GM18519 (cell line): ENCODE measurements around the gene GRID1.

Source experiments
- ATAC-seq: cut with Tn5 transposase; IDR thresholded peaks from one replicate; pipeline ENCODE4 v1.9.1; 2021; ENCODE audit warnings: mild to moderate bottlenecking, moderate library complexity; ENCODE audit not compliant: unreplicated experiment, low FRiP score

The GRID1 gene

DNA sequence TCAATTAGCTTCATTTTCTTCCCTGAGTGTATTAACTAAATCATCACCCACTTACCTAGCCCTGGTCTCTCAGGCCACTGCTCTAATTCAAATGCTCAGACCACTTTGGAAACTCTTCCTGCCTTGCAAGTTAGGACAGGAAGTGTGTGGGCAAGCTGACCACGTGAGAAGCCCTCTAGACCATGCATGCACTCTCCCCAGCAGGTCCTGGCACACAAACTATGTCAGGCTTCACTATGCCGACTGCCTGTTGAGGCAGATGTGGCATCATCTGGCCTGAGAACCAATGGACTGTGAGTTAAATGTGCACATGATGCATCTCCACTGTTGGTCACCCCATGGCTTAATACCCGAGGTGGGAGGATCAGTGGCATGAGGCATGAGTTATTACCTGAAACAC lies 439.6 kb downstream of the GRID1 start:
- ATAC-seq: peak; percentile 48

DNA sequence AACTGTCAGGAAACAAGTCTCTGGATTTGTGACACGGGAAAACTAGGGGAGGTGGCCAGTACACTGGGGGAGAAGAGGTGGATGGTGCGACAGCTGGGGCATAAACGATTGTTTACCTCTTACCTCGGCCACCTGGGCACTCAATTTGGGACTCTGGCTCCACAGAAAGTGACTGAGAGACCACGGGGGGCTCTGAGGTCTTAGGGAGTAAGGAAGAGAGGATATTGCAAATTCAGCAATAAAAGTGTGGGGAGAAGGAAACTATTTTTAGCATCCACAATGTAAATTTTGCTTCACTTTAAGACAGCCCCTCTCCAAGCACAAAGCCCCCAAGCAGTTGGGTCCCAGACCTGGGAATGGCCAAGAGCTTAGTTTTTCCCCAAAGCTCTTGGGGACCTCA lies 440.5 kb downstream of the GRID1 start:
- ATAC-seq: no peak

DNA sequence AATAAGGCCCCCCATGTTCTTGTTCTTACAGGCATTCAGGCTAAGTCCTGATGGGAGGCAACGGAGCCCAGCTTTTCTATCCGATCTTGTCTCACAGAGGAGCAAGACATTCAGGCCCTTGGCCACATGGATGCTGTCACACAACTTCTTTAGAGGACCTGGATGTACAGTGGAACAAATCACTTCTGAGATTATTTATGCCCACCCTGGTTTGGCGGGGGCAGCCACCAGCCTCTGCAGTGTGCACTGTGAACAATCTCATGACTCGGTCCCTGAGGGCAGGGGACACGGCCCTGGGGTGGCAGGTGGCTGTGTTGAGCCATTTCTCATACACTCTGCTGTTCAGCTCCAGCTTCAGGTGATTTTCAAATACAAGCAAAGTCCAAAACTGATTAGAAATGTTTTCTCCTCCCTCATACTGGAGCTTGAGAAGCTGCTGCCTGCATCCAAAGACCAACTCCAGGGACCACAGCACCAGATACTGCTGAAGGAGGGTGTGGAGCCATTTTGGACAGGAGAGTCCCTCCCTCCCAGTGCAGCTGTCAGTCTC lies 441.3 kb downstream of the GRID1 start:
- ATAC-seq: no peak

DNA sequence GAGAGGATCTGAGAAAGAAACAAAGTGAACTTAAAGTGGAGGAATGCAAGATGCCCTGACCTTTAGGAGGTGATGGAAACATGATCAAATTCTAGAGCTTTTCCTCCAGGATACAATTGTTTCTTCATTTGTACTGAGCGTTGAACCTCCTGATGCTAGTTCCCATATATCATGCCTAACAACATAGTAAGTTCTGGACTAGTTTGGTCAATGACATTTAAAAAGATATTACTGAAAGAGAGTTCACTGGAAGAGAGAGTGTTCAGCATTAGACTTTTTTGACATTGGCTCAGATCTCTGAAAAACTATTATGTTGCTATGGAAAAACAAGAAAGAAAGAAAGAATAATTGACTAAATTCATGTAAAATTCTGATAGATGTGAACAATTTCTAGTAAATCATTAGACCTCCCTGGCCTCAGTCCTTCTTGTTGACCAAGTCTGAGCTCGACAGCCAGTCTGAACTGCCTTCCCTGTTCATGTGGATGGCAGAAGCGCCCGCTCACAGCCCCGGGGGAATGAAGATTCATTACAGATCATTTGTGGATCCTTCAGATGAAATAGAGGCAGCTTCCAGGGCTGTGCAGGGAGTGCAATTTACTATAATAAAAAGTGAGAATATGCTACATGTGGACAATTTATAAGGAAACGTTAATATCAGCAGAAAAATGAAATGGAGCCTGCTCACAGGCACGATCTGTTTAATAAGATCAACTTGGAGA lies 442.1 kb downstream of the GRID1 start:
- ATAC-seq: no peak

DNA sequence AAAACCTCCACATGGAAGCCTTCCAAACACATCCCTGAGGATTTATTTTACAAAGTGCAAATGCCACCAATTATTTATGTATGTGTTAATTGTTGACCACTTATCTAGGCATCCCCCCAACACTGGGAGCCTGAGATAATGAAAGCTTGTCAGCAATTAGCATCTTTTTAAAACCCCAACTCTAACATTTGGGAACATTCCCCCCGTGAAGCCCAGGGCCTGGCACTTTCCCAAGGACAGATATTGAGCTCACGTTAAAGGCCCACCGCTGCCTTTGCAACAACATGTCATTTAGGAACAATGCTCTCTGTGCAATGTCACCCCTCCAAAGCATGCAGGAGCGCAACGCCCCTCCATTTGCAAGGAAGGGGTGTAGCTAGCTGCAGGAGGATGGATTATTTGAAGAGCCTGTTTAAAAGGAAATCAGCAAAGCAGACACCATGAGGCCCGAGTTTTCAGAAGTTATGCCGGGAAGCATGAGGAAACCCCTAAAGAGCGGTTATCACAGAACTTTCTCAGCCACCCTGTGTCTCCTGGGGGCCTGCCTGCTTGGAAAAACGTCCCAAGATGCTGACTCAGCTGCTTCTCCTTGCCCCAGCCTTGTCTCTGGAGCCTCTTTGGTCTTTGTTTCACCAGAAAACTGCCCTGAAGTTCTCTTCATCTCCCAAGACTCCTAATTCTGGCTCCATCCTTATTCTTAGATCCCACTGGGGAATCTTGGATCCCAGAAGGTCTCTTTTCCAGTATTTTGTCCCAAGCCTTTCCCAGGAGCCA lies 444.1 kb downstream of the GRID1 start:
- no peak for ATAC-seq

DNA sequence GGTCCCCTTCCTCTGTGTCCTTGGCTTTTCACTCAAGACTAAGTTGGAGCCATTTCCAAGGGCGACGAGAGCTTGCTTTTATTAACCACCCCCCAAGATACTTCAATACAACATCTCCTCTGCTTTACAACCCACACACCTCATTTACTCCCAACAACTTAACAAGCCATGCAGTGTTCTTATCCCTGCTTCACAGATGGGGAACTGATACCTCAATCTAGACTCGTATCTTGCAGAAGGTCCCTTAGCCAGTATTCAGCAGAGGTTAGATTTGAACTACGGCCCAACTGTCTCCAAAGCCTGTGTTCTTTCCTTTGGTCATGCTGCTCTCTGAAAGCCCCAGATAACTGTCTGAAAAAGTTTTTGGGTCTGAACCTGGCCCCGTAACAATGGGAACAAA lies 444.8 kb downstream of the GRID1 start:
- ATAC-seq: peak; percentile 36

DNA sequence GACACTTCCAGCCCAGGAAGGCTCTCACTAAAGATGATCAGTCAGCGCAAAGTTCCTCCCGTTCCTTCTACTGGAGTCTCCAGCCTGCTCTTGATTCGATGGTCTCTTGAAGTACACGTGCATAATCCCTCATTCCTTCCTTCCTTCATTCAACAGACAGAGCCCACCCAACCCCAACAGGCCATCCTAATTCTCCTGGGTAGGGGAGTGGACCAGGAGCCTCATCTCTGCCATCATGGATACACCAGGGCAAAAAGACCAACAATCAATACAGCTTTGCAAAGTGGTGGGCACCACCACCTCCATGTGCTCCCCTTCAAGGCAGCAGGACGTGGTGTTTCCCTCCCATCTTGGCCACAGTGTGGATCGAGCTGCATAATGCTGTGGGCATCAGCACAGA lies 446.3 kb downstream of the GRID1 start:
- ATAC-seq: no peak

DNA sequence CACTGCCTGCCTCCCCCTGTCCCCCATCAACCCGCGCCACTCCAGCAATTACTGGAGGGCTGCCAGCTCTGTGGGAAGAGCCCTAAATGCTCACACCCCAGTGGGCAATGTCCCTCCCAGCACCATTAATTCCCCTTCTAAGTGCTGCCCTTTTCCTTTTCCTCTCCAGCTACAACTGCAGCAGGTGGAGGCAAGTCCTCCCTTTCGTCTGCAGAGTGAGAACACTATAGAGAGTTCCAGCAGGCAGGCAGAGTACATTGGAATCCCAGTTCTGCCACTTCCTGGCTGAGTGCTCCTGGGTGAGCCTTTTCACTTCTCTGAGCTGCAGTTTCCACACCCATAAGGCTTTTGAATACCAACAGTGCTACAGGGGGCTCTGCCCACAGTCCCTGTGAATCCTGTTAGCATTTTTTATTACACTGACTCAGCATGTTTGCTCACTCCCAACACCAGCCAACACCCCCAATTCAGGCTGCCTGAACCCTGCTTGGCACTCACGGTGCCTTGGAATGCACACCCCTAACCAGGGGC lies 447.0 kb downstream of the GRID1 start:
- ATAC-seq: no peak

DNA sequence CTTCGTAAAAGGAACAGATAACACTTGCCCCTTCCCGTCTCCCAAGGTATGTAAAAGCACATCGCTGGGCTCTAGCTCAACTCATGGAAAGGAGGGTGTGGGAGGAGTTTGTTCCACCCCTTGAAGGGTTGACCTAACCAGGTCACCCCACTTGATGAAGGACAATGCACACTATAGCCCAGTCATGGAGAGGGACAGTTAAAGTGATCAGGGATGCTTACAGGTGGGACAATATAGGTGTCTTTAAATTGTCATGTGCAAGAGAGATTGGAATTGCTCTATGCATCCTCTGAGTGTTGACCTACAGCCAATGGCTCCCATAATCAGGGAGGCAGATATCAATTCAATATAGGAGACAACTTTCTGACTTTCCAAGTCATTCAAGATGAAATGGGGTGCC lies 448.2 kb downstream of the GRID1 start:
- no peak for ATAC-seq

DNA sequence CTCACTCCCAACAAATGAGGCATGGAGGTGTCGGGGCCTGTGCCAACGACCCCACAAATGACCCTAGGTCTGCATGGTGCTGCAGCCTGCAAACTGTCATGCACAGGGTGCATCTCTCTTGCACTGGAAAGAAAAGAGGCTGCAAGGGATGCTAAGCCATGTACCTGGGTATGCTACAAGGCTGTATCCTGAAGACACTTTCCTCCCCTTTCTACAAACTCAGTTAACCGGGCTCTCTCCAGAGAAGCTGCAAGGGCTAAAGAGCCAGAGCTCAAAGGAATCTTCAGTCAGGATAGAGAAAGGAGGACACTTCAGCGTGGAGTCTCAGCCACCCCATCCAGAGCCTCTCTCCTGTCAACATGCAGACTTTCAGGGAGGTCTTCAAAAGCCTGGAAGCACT lies 449.0 kb downstream of the GRID1 start:
- no peak for ATAC-seq

DNA sequence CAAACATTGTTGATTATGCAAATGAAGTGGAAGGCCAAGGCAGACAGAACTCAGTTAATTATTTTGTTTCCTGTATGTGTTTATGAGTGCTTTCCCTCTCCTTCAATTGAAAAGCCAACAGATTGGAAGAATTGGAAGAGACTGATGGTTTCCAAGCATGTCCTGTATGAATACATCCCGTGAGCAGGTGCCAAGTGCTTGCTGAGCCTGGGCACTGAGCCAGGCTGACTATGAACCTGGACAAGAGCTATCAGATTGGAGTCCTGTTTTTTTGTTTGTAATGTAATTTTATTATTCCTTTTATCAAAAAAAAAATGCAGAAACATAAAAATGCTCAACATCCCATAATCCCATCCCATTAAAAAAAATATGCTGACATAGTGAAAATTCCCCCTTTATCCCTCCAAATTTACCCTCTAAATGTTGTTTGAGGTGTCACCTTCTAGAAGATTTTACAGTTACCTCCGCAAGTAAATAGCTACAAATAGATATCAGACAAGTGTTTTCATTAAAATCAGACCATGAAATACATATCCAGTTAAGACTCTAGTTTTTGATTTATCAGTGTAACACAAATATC lies 449.5 kb downstream of the GRID1 start:
- ATAC-seq: no peak

DNA sequence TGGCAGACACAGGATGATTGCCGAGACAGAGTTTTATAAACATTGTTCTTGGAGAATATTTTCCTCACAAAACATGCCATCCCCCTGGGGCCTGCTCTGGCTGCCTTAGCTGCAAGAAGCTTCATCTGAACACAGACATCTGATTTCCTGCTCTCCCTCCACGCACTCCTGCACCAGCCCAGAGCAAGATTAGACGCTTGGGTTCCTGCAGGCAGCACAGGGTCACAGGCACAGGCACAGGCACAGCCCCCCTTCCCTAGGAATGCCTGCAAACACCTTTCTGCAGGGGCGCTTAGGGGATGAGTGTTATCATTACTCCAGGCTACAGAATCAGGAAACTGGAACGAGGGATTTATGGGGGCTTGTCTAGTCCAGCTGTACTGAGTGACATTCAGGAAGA lies 450.3 kb downstream of the GRID1 start:
- no peak for ATAC-seq

DNA sequence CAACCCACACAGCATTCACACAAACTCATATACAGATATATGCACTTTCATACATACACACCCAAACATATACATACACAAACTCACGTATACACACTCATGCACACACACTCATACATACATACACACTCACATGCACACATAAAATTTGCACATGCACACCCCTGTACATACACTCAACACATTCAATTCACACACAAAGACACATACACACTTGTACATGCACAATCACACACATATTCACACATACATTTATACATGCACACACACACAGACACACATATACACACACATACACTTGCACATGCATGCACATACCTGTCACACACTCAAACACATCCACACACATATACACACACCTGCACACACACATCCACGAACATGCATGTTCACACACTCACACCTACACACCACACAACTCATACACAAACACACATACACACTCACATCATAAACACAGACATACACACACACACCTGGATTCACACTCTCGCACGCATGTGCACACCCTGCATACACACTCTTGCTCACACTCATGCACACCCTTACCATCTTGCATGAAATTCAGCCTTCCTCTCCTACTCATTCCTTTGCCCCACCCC lies 451.2 kb downstream of the GRID1 start:
- ATAC-seq: no peak

DNA sequence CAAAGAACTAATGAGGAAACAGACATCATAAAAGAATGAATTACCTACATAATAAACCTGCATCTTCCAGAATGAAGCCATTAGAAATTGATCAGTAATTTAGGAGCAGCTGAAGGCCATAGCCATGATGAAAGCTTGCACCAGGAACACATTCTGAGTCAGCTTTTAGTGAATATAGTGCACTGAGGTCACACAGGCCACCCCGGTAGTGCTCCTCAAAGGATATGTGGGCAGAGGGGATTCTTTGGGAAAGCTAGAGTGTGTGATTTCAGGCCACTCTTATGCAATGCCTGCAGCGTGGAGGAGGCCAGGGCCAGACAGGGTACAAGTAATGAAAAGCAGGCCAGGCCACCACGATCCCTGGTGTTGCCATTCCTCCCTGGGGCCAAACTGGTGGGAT lies 451.9 kb downstream of the GRID1 start:
- no peak for ATAC-seq

DNA sequence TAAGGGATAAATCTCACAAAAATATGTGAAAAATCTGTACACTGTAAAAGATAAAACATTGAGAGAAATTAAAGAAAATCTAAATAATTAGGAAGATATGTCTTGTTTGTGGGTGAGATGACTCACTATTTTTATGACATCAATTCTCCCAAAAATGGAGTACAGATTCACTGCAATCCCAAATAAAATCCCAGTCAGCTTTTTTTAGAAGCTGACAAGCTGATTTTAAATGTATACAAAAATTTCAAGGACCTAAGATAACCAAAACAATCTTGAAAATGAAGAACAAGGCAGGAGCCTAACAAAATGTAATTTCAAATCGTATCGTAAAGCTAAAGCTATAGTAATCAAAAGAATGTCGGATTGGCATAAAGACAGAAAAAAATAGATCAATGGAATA lies 458.1 kb downstream of the GRID1 start:
- ATAC-seq: no peak

DNA sequence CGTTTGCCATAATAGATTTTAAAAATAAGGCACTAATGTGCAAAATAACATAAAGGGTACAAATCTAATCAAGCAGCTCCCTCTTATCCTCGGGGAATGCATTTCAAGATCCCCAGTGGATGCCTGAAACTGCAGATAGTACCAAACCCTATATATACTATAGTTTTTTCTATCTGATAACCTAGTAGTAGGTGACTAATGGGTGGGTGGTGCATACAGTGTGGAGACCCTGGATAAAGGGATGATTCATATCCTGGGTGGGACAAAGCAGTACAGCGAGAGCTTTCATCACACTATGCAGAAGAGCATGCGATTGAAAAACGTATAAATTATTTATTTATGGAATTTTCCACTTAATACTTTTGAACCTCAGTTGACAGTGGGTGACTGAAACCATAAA lies 464.5 kb downstream of the GRID1 start:
- ATAC-seq: no peak

DNA sequence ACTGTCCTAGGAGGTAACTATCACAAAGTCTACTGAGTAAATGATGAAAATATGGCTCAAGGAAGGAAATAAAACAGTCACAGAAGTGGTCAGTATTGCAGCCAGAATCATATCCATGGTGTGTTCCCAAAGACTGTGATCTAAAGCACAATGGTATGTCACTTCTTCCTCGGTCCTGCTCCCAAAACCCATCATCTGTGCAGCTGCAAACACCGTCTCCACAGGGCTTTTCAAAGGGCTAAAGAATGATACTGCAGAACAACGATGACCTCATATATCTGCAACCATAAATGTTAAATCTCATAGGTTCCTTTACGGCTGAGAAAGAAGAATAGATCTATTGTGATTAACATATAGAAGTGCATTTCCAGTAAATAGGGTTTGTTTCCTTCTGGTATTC lies 465.0 kb downstream of the GRID1 start:
- no peak for ATAC-seq

DNA sequence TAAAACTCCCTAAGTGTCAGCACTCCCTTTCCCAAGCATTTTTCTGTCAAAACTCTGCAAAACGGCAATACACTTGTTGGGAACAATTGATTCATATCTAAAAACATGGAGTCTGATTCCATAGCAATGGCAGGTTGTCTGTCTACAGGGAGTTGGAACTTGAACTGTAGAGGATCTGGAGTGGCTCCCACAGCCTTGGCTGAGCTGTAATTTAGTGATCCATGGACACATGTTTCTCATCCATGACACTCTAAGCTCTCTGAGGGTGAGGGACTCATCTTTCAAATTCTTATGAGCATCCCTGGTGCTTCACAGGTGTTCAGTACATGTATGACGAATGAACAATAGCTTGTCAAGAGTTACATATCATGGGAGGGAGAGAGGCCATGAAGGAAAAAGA lies 466.1 kb downstream of the GRID1 start:
- no peak for ATAC-seq

DNA sequence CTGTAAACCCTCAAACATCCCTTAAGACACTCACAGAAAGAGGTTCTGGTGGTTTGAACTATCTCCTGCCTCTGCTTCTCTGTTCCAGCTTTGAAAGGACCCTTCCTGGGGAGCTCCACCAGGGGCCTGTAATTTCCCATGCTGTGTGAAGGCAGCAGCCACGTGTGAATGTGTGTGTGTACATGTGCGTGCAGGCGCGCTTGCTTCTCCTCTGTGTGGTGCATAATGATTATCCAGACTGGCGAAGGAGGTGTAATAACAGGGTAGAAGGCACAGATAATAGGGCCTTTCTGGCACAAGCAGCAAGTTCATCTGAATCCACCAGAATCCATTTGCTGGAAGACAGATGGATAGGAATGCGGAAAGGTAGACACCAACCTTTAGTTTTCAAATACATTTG lies 466.5 kb downstream of the GRID1 start:
- ATAC-seq: no peak

DNA sequence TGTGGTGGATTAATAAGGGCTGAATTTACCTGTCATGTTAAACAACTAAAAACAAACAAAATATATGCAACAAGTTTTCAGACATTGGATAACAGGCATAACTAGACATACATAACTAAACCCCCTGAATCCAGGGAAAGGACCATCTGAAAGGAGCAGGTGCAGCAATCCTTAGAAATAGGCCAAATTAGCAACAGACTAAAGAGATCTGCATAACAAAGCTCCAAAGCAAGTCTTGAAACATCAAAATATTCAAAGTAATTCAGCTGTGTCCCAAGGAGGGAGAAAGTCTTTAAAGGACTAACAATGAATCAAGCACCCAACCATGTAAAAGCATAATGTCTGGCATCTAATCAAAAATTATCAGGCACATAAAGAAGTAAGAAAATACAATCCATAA lies 475.1 kb downstream of the GRID1 start:
- ATAC-seq: no peak

DNA sequence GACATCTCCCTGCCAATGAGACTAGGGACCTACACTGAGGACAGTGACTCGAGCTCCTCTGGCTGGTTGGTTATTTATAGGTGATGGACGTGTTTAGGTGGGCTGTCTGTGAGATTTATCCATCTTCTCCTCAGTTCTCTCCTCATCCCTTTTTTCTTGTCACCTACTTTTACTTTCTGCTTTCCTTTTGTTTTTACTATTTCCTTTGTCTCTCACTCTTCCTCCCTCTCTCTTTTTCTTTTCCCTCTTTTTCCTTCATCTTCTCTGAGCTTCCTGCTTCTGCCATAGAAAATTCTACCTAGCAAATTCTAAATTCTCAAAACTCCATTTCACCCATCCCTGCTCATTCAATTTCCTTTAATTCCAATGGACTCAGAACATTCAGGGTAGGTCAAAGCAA lies 478.0 kb downstream of the GRID1 start:
- no peak for ATAC-seq
